ENCODE data around the gene ZNF660. TPM values are rescaled to one million over a fixed set of nuclear protein-coding genes. Genes with fewer than 3 reads are reported as not detected.

The ZNF660 gene
- total RNA-seq, 1 experiment from 2014 or later, result 4.1 TPM

GRCh38 chr3:44642337-44642736 is 57.6 kb downstream of the ZNF660 start:
- Histone ChIP-seq H3K36me3 (ENCODE audit: insufficient read depth, low read length, poor library complexity, severe bottlenecking) (peaks cover 40% of the 10 kb centered on the region), H3K27me3 (replicated peaks; ENCODE audit: insufficient read depth, low read depth, low read length, poor library complexity) (no peaks in the 10 kb centered on the region), H3K4me1 (ENCODE audit: insufficient read depth, low read length, poor library complexity, severe bottlenecking) (no peaks in the 10 kb centered on the region), H3K9me3 (ENCODE audit: low read depth, low read length, poor library complexity, severe bottlenecking) (peaks cover 33% of the 10 kb centered on the region), H3K27ac (ENCODE audit: low read depth, low read length, poor library complexity, severe bottlenecking) (no peak overlapping the region), H3K4me3 (ENCODE audit: low read depth, low read length, poor library complexity, severe bottlenecking) (no peak overlapping the region)
- BruUV-seq (replicated peaks), result no TSS peak
- ChIA-PET POLR2A (ENCODE audit: low non-redundant PET) (no interaction called here), CTCF (no interaction called here)
- intact Hi-C loops (cut with micrococcal nuclease; ENCODE audit: unreplicated experiment), result no loop called here
- TF ChIP-seq CTCF (conservative IDR thresholded peaks at IDR 0.05; ENCODE audit: low read depth, low read length) (no peak), EZH2 (IDR thresholded peaks at IDR 0.05; ENCODE audit: borderline replicate concordance, low read depth, low read length, poor library complexity, severe bottlenecking) (no peak)
- no peak for DNase-seq (ENCODE audit: low spot score)

GRCh38 chr3:44643024-44643423 is 58.3 kb downstream of the ZNF660 start:
- no peak overlapping the region for H3K4me3 ChIP-seq (ENCODE audit: low read depth, low read length, poor library complexity, severe bottlenecking)
- H3K27ac ChIP-seq (ENCODE audit: low read depth, low read length, poor library complexity, severe bottlenecking), result no peak overlapping the region
- CTCF ChIA-PET, result no interaction called here
- POLR2A ChIA-PET (ENCODE audit: low non-redundant PET), result no interaction called here
- no TSS peak for BruUV-seq (replicated peaks)
- intact Hi-C loops (cut with micrococcal nuclease; ENCODE audit: unreplicated experiment), result no loop called here
- H3K9me3 ChIP-seq (ENCODE audit: low read depth, low read length, poor library complexity, severe bottlenecking), result peaks cover 33% of the 10 kb centered on the region
- peaks cover 37% of the 10 kb centered on the region for H3K36me3 ChIP-seq (ENCODE audit: insufficient read depth, low read length, poor library complexity, severe bottlenecking)
- H3K27me3 ChIP-seq (replicated peaks; ENCODE audit: insufficient read depth, low read depth, low read length, poor library complexity), result no peaks in the 10 kb centered on the region
- no peaks in the 10 kb centered on the region for H3K4me1 ChIP-seq (ENCODE audit: insufficient read depth, low read length, poor library complexity, severe bottlenecking)
- DNase-seq (ENCODE audit: low spot score), result no peak
- no peak for TF ChIP-seq EZH2 (IDR thresholded peaks at IDR 0.05; ENCODE audit: borderline replicate concordance, low read depth, low read length, poor library complexity, severe bottlenecking)
- TF ChIP-seq CTCF (conservative IDR thresholded peaks at IDR 0.05; ENCODE audit: low read depth, low read length), result no peak

- Histone ChIP-seq H3K4me1 (ENCODE audit: insufficient read depth, low read length, poor library complexity, severe bottlenecking) (no peaks in the 10 kb centered on the region), H3K27ac (ENCODE audit: low read depth, low read length, poor library complexity, severe bottlenecking) (no peak overlapping the region), H3K4me3 (ENCODE audit: low read depth, low read length, poor library complexity, severe bottlenecking) (peak overlapping the region; percentile 77), H3K9me3 (ENCODE audit: low read depth, low read length, poor library complexity, severe bottlenecking) (peaks cover 12% of the 10 kb centered on the region), H3K36me3 (ENCODE audit: insufficient read depth, low read length, poor library complexity, severe bottlenecking) (peaks cover 15% of the 10 kb centered on the region), H3K27me3 (replicated peaks; ENCODE audit: insufficient read depth, low read depth, low read length, poor library complexity) (no peaks in the 10 kb centered on the region)
- POLR2A ChIA-PET (ENCODE audit: low non-redundant PET), result interaction anchor here (0.6 kb wide), 1 partner anchor 265 kb away, joined by 3 read pairs; no protein-coding TSS in a partner anchor
- intact Hi-C loops (cut with micrococcal nuclease; ENCODE audit: unreplicated experiment), result loop anchor here (1.0 kb wide), 1 partner anchor 22 kb away; the partner anchor contains the start of gene ZNF197
- no peak for DNase-seq (ENCODE audit: low spot score)
- CTCF ChIA-PET, result no interaction called here
- no peak for TF ChIP-seq CTCF (conservative IDR thresholded peaks at IDR 0.05; ENCODE audit: low read depth, low read length)
- TF ChIP-seq EZH2 (IDR thresholded peaks at IDR 0.05; ENCODE audit: borderline replicate concordance, low read depth, low read length, poor library complexity, severe bottlenecking), result no peak
- BruUV-seq (replicated peaks), result no TSS peak
These were observed 63.0 kb downstream of the ZNF660 start for GRCh38 chr3:44647771-44648170.

All from A673 (cell line).